Common myeloid progenitor, CD34-positive (primary cell): ENCODE measurements around the gene FEM1B.

Experiments
- CTCF ChIA-PET: fragments of 350-600 bp; sonication (Branson Sonifier 250); formaldehyde crosslinking; loops from one replicate; lab custom pipeline; 2021; ENCODE audit warnings: antibody characterized with exemption; lab: Charles Lee
- POLR2A ChIA-PET: fragments of 350-600 bp; sonication (Branson Sonifier 250); formaldehyde crosslinking; loops from one replicate; lab custom pipeline; 2021; ENCODE audit warnings: antibody characterized with exemption; lab: Charles Lee
- DNase-seq, 3 donors: peaks; one replicate each; pipeline versions ENCODE4 v3.0.0 to v3.0.0-alpha.2; 2013
- H3K27ac ChIP-seq, 2 experiments: 1 replicate in 1 of 2; 2 replicates in 1 of 2; pipeline ENCODE4 v1.7.0; 2013; ENCODE audit warnings: inconsistent platforms in 2 of 2, low read length in 2 of 2, mild to moderate bottlenecking in 2 of 2, low read depth in 1 of 2, moderate library complexity in 1 of 2; ENCODE audit not compliant: severe bottlenecking in 2 of 2, insufficient read depth in 1 of 2, poor library complexity in 1 of 2
- H3K27me3 ChIP-seq, 5 experiments: replicated peaks in 2 of 5; 1 replicate in 3 of 5; 2 replicates in 2 of 5; pipeline versions ENCODE4 v1.6.1 to v1.7.0; 2013; ENCODE audit warnings: low read length in 4 of 5, mild to moderate bottlenecking in 2 of 5, moderate library complexity in 2 of 5, inconsistent platforms in 1 of 5; ENCODE audit not compliant: insufficient read depth in 5 of 5, control insufficient read depth in 4 of 5
- H3K36me3 ChIP-seq, 4 experiments: 1 replicate in 2 of 4; 2 replicates in 2 of 4; pipeline versions ENCODE4 v1.6.1 to v1.7.0; 2013; ENCODE audit warnings: low read length in 3 of 4, control low read depth in 1 of 4, mild to moderate bottlenecking in 1 of 4; ENCODE audit not compliant: control insufficient read depth in 4 of 4, insufficient read depth in 4 of 4
- H3K4me1 ChIP-seq, 4 experiments: 1 replicate in 3 of 4; 2 replicates in 1 of 4; pipeline versions ENCODE4 v1.6.1 to v1.7.1; 2013; ENCODE audit warnings: low read length in 3 of 4, mild to moderate bottlenecking in 3 of 4, control low read depth in 1 of 4, inconsistent platforms in 1 of 4, moderate library complexity in 1 of 4; ENCODE audit not compliant: control insufficient read depth in 4 of 4, insufficient read depth in 4 of 4; ENCODE audit errors: control extremely low read depth in 1 of 4
- H3K4me3 ChIP-seq, 7 experiments: 1 replicate in 4 of 7; 2 replicates in 3 of 7; pipeline versions ENCODE4 v1.5.1 to v1.7.0; 2013; ENCODE audit warnings: mild to moderate bottlenecking in 7 of 7, low read length in 6 of 7, moderate library complexity in 6 of 7, inconsistent platforms in 2 of 7, low read depth in 2 of 7, control low read depth in 1 of 7; ENCODE audit not compliant: insufficient read depth in 4 of 7, control insufficient read depth in 1 of 7; ENCODE audit errors: extremely low read depth in 1 of 7
- H3K9me3 ChIP-seq, 5 experiments: 1 replicate in 4 of 5; 2 replicates in 1 of 5; pipeline versions ENCODE4 v1.6.1 to v1.7.1; 2013; ENCODE audit warnings: low read length in 4 of 5, mild to moderate bottlenecking in 2 of 5, inconsistent platforms in 1 of 5, low read depth in 1 of 5, moderate library complexity in 1 of 5; ENCODE audit not compliant: control insufficient read depth in 4 of 5, insufficient read depth in 2 of 5; ENCODE audit errors: control extremely low read depth in 1 of 5
- WGBS: methylation state at CpG from one replicate; pipeline ENCODE4 v1.1.5; 2013; ENCODE audit not compliant: insufficient coverage; 5-methylcytosine and 5-hydroxymethylcytosine counted together

Gene FEM1B

GRCh38 chr15:68259883-68260282 is 17.7 kb upstream of the FEM1B start:
- Histone ChIP-seq H3K36me3 (no peaks in the 10 kb centered on the region), H3K27me3 (peaks cover 0 to 2% (median 0%) of the 10 kb centered on the region in 5 experiments), H3K4me3 (no peak overlapping the region), H3K9me3 (no peaks in the 10 kb centered on the region), H3K4me1 (peaks cover 0 to 11% (median 10%) of the 10 kb centered on the region in 4 experiments), H3K27ac (no peak overlapping the region)
- CTCF ChIA-PET = interaction anchor here (1.1 to 1.2 kb wide), 2 partner anchors 22 to 47 kb away, joined by 3 read pairs; no protein-coding TSS in a partner anchor
- POLR2A ChIA-PET = no interaction called here
- no peak for DNase-seq
- 100% methylated on average over 2 of the region's 2 CpGs for WGBS

- Histone ChIP-seq H3K36me3 (no peaks in the 10 kb centered on the region), H3K4me1 (peaks cover 0 to 11% (median 10%) of the 10 kb centered on the region in 4 experiments), H3K4me3 (no peak overlapping the region), H3K27ac (no peak overlapping the region), H3K27me3 (peaks cover 0 to 2% (median 0%) of the 10 kb centered on the region in 5 experiments), H3K9me3 (no peaks in the 10 kb centered on the region)
- no peak for DNase-seq
- CTCF ChIA-PET = no interaction called here
- WGBS = no CpG with 5 or more reads among the region's 3 CpGs
- POLR2A ChIA-PET = no interaction called here
Measured at GRCh38 chr15:68261241-68261640, 16.3 kb upstream of the FEM1B start.

- Histone ChIP-seq H3K4me3 (no peak overlapping the region), H3K36me3 (no peaks in the 10 kb centered on the region), H3K27ac (no peak overlapping the region), H3K27me3 (peaks cover 0 to 2% (median 0%) of the 10 kb centered on the region in 5 experiments), H3K9me3 (no peaks in the 10 kb centered on the region), H3K4me1 (peaks cover 0 to 6% (median 5%) of the 10 kb centered on the region in 4 experiments)
- ChIA-PET CTCF (no interaction called here), POLR2A (no interaction called here)
- WGBS = no CpG with 5 or more reads among the region's 3 CpGs
- no peak for DNase-seq
Measured at GRCh38 chr15:68261980-68262379, 15.6 kb upstream of the FEM1B start.

GRCh38 chr15:68262514-68263356 is 14.8 kb upstream of the FEM1B start:
- H3K27me3 ChIP-seq = peaks cover 0 to 2% (median 0%) of the 10 kb centered on the region in 5 experiments
- no peak overlapping the region for H3K4me3 ChIP-seq
- 100% methylated on average over 1 of the region's 5 CpGs for WGBS
- H3K36me3 ChIP-seq = no peaks in the 10 kb centered on the region
- H3K27ac ChIP-seq = no peak overlapping the region
- H3K9me3 ChIP-seq = no peaks in the 10 kb centered on the region
- no peak for DNase-seq
- no peaks in the 10 kb centered on the region for H3K4me1 ChIP-seq
- CTCF ChIA-PET = interaction anchor here (0.9 to 1.6 kb wide), 2 partner anchors 10 to 103 kb away, joined by 3 read pairs; no protein-coding TSS in a partner anchor
- POLR2A ChIA-PET = interaction anchor here (0.9 kb wide), 1 partner anchor 15 kb away, joined by 3 read pairs; the partner anchor contains the start of gene FEM1B

GRCh38 chr15:68264282-68264681 is 13.3 kb upstream of the FEM1B start:
- Histone ChIP-seq H3K27me3 (peaks cover 0 to 2% (median 0%) of the 10 kb centered on the region in 5 experiments), H3K27ac (no peak overlapping the region), H3K4me1 (no peaks in the 10 kb centered on the region), H3K9me3 (no peaks in the 10 kb centered on the region), H3K36me3 (no peaks in the 10 kb centered on the region), H3K4me3 (no peak overlapping the region)
- 100% methylated on average over 1 of the region's 2 CpGs for WGBS
- DNase-seq = no peak
- ChIA-PET POLR2A (no interaction called here), CTCF (interaction anchor here (0.9 to 1.6 kb wide), 3 partner anchors 9 to 11 kb away, joined by 3 read pairs; no protein-coding TSS in a partner anchor)

- H3K27me3 ChIP-seq = peaks cover 0 to 2% (median 0%) of the 10 kb centered on the region in 5 experiments
- POLR2A ChIA-PET = interaction anchor here (0.5 to 0.9 kb wide), 2 partner anchors 14 to 378 kb away, joined by 3 read pairs; no protein-coding TSS in a partner anchor
- H3K27ac ChIP-seq = no peak overlapping the region
- no peaks in the 10 kb centered on the region for H3K36me3 ChIP-seq
- CTCF ChIA-PET = interaction anchor here (0.6 to 1.6 kb wide), 5 partner anchors 12 to 883 kb away, joined by 3 to 5 read pairs (median 3); partner anchors contain the start of gene FEM1B
- DNase-seq = no peak
- no peaks in the 10 kb centered on the region for H3K4me1 ChIP-seq
- no peak overlapping the region for H3K4me3 ChIP-seq
- H3K9me3 ChIP-seq = no peaks in the 10 kb centered on the region
- WGBS = no CpG with 5 or more reads among the region's 4 CpGs
Measured at GRCh38 chr15:68265081-68265480, 12.5 kb upstream of the FEM1B start.
